Measurements from ENCODE around the gene TKT. TPM values are rescaled to one million over a fixed set of nuclear protein-coding genes. Genes with fewer than 3 reads are reported as not detected.

Gene TKT
- polyA plus RNA-seq, 1 experiment = 220 TPM

- no peak for DNase-seq (ENCODE audit: low read depth, low spot score)
- ChIA-PET POLR2A (interaction anchor here (1.0 kb wide), 1 partner anchor 17 kb away, joined by 3 read pairs; no protein-coding TSS in a partner anchor), CTCF (interaction anchor here (1.9 to 2.1 kb wide), 2 partner anchors 10 to 52 kb away, joined by 5 to 7 read pairs; no protein-coding TSS in a partner anchor)
- TF ChIP-seq, protein P1, sequence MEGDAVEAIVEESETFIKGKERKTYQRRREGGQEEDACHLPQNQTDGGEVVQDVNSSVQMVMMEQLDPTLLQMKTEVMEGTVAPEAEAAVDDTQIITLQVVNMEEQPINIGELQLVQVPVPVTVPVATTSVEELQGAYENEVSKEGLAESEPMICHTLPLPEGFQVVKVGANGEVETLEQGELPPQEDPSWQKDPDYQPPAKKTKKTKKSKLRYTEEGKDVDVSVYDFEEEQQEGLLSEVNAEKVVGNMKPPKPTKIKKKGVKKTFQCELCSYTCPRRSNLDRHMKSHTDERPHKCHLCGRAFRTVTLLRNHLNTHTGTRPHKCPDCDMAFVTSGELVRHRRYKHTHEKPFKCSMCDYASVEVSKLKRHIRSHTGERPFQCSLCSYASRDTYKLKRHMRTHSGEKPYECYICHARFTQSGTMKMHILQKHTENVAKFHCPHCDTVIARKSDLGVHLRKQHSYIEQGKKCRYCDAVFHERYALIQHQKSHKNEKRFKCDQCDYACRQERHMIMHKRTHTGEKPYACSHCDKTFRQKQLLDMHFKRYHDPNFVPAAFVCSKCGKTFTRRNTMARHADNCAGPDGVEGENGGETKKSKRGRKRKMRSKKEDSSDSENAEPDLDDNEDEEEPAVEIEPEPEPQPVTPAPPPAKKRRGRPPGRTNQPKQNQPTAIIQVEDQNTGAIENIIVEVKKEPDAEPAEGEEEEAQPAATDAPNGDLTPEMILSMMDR (IDR thresholded peaks at IDR 0.05; ENCODE audit: low read depth, low read length) = no peak
- H3K9me3 ChIP-seq (ENCODE audit: control insufficient read depth, insufficient read depth, low read length) = no peaks in the 10 kb centered on the region
- H3K27me3 ChIP-seq (ENCODE audit: control insufficient read depth, insufficient read depth, low read length) = no peaks in the 10 kb centered on the region
- H3K4me3 ChIP-seq (ENCODE audit: low read depth, low read length) = no peak overlapping the region
- no peak overlapping the region for H3K27ac ChIP-seq (ENCODE audit: low read depth, low read length)
Observed at GRCh38 chr3:53186726-53187125, 69.1 kb downstream of the TKT start.

GRCh38 chr3:53185761-53186465, 69.9 kb downstream of the TKT start:
- CTCF ChIA-PET = interaction anchor here (1.5 kb wide), 1 partner anchor 72 kb away, joined by 5 read pairs; no protein-coding TSS in a partner anchor

GRCh38 chr3:53184701-53185100, 71.1 kb downstream of the TKT start:
- Histone ChIP-seq H3K27me3 (ENCODE audit: control insufficient read depth, insufficient read depth, low read length) (no peaks in the 10 kb centered on the region), H3K27ac (ENCODE audit: low read depth, low read length) (no peak overlapping the region), H3K4me3 (ENCODE audit: low read depth, low read length) (no peak overlapping the region), H3K9me3 (ENCODE audit: control insufficient read depth, insufficient read depth, low read length) (no peaks in the 10 kb centered on the region)
- CTCF ChIA-PET = interaction anchor here (1.5 kb wide), 1 partner anchor 70 kb away, joined by 5 read pairs; no protein-coding TSS in a partner anchor
- no peak for DNase-seq (ENCODE audit: low read depth, low spot score)
- TF ChIP-seq, protein P1 (IDR thresholded peaks at IDR 0.05; ENCODE audit: low read depth, low read length) = no peak
- POLR2A ChIA-PET = no interaction called here

More at GRCh38 chr3:53185761-53186465, 69.9 kb downstream of the TKT start:
- TF ChIP-seq, protein P1 (IDR thresholded peaks at IDR 0.05; ENCODE audit: low read depth, low read length) = no peak
- Histone ChIP-seq H3K4me3 (ENCODE audit: low read depth, low read length) (no peak overlapping the region), H3K9me3 (ENCODE audit: control insufficient read depth, insufficient read depth, low read length) (no peaks in the 10 kb centered on the region), H3K27ac (ENCODE audit: low read depth, low read length) (no peak overlapping the region), H3K27me3 (ENCODE audit: control insufficient read depth, insufficient read depth, low read length) (no peaks in the 10 kb centered on the region)
- POLR2A ChIA-PET = no interaction called here
- DNase-seq (ENCODE audit: low read depth, low spot score) = no peak

- TF ChIP-seq, protein P1 (IDR thresholded peaks at IDR 0.05; ENCODE audit: low read depth, low read length) = no peak
- CTCF ChIA-PET = no interaction called here
- H3K27me3 ChIP-seq (ENCODE audit: control insufficient read depth, insufficient read depth, low read length) = no peaks in the 10 kb centered on the region
- DNase-seq (ENCODE audit: low read depth, low spot score) = no peak
- H3K9me3 ChIP-seq (ENCODE audit: control insufficient read depth, insufficient read depth, low read length) = no peaks in the 10 kb centered on the region
- POLR2A ChIA-PET = no interaction called here
- H3K27ac ChIP-seq (ENCODE audit: low read depth, low read length) = no peak overlapping the region
- H3K4me3 ChIP-seq (ENCODE audit: low read depth, low read length) = no peak overlapping the region
Observed at GRCh38 chr3:53183514-53183913, 72.3 kb downstream of the TKT start.

DNA sequence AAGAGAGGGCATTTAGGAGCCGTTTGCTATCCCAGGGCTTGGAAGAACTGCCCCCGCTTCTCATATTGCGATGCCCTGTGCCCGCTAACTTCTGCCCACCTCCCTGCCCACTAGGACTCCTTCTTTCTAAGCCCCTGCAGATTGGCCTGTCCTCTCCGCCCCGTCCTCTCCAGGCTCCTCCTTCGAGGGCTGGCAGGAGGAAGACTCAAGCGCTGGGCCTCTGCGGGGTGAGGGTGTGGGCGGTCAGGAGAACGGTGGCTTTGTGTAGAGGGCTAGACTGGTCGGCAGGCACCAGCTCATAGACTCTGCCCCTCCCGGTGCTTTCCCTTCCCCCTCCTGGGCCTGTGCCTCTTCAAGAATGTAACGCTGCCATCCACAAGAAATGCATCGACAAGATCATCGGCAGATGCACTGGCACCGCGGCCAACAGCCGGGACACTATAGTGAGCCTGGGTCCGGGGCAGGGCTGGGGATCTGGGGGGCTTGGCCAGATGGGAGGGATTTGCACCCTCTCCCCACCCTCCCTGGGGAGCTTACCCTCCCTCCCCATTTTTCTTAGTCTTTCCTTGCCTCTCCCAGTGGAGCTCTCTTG, 73.0 kb downstream of the TKT start:
- Histone ChIP-seq H3K27me3 (ENCODE audit: control insufficient read depth, insufficient read depth, low read length) (no peaks in the 10 kb centered on the region), H3K27ac (ENCODE audit: low read depth, low read length) (no peak overlapping the region), H3K4me3 (ENCODE audit: low read depth, low read length) (no peak overlapping the region), H3K9me3 (ENCODE audit: control insufficient read depth, insufficient read depth, low read length) (no peaks in the 10 kb centered on the region; the same call in 1 of the 2 replicates)
- no peak for DNase-seq (ENCODE audit: low read depth, low spot score)
- TF ChIP-seq, protein P1 (IDR thresholded peaks at IDR 0.05; ENCODE audit: low read depth, low read length) = no peak
- ChIA-PET POLR2A (no interaction called here), CTCF (interaction anchor here (2.3 kb wide), 1 partner anchor 14 kb away, joined by 7 read pairs; no protein-coding TSS in a partner anchor)

Data from AG04450 (cell line).